ENCODE results near the gene ZDHHC22.

ZDHHC22 gene

GRCh38 chr14:77122526-77123125, 19.0 kb downstream of the ZDHHC22 start:
- TF ChIP-seq YY1 (IDR thresholded peaks at IDR 0.05; ENCODE audit: low read depth) (no peak), EP300 (IDR thresholded peaks at IDR 0.05; ENCODE audit: borderline replicate concordance) (no peak), TCF12 (IDR thresholded peaks at IDR 0.05; ENCODE audit: low read depth) (no peak), TAF1 (IDR thresholded peaks at IDR 0.05; ENCODE audit: low read depth) (no peak), FOXM1 (IDR thresholded peaks at IDR 0.05; ENCODE audit: borderline replicate concordance, low read depth) (no peak), ZBTB7A (IDR thresholded peaks at IDR 0.05; ENCODE audit: low read depth) (no peak), NFIC (IDR thresholded peaks at IDR 0.05) (no peak), USF1 (IDR thresholded peaks at IDR 0.05) (no peak), TEAD4 (IDR thresholded peaks at IDR 0.05) (no peak), CEBPB (IDR thresholded peaks at IDR 0.05) (no peak), CREB1 (IDR thresholded peaks at IDR 0.05; ENCODE audit: low read depth) (no peak), EGR1 (IDR thresholded peaks at IDR 0.05) (no peak), RAD21 (IDR thresholded peaks at IDR 0.05; ENCODE audit: low read depth) (no peak)
- TF ChIP-seq, protein P1, sequence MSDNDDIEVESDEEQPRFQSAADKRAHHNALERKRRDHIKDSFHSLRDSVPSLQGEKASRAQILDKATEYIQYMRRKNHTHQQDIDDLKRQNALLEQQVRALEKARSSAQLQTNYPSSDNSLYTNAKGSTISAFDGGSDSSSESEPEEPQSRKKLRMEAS (IDR thresholded peaks at IDR 0.05), result no peak
- TF ChIP-seq, protein P2, sequence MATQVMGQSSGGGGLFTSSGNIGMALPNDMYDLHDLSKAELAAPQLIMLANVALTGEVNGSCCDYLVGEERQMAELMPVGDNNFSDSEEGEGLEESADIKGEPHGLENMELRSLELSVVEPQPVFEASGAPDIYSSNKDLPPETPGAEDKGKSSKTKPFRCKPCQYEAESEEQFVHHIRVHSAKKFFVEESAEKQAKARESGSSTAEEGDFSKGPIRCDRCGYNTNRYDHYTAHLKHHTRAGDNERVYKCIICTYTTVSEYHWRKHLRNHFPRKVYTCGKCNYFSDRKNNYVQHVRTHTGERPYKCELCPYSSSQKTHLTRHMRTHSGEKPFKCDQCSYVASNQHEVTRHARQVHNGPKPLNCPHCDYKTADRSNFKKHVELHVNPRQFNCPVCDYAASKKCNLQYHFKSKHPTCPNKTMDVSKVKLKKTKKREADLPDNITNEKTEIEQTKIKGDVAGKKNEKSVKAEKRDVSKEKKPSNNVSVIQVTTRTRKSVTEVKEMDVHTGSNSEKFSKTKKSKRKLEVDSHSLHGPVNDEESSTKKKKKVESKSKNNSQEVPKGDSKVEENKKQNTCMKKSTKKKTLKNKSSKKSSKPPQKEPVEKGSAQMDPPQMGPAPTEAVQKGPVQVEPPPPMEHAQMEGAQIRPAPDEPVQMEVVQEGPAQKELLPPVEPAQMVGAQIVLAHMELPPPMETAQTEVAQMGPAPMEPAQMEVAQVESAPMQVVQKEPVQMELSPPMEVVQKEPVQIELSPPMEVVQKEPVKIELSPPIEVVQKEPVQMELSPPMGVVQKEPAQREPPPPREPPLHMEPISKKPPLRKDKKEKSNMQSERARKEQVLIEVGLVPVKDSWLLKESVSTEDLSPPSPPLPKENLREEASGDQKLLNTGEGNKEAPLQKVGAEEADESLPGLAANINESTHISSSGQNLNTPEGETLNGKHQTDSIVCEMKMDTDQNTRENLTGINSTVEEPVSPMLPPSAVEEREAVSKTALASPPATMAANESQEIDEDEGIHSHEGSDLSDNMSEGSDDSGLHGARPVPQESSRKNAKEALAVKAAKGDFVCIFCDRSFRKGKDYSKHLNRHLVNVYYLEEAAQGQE (IDR thresholded peaks at IDR 0.05; ENCODE audit: low read depth), result no peak

- TF ChIP-seq CREB1 (IDR thresholded peaks at IDR 0.05; ENCODE audit: low read depth) (no peak), TAF1 (IDR thresholded peaks at IDR 0.05; ENCODE audit: low read depth) (no peak), CEBPB (IDR thresholded peaks at IDR 0.05) (no peak), EP300 (IDR thresholded peaks at IDR 0.05; ENCODE audit: borderline replicate concordance) (no peak), USF1 (IDR thresholded peaks at IDR 0.05) (no peak), EGR1 (IDR thresholded peaks at IDR 0.05) (no peak), FOXM1 (IDR thresholded peaks at IDR 0.05; ENCODE audit: borderline replicate concordance, low read depth) (no peak)
- TF ChIP-seq, protein P1 (IDR thresholded peaks at IDR 0.05), result no peak
Measured at GRCh38 chr14:77120771-77121743, 20.5 kb downstream of the ZDHHC22 start.

GRCh38 chr14:77119851-77120250, 21.7 kb downstream of the ZDHHC22 start:
- TF ChIP-seq, protein P1 (IDR thresholded peaks at IDR 0.05), result no peak
- TF ChIP-seq YY1 (IDR thresholded peaks at IDR 0.05; ENCODE audit: low read depth) (no peak), USF1 (IDR thresholded peaks at IDR 0.05) (no peak), RAD21 (IDR thresholded peaks at IDR 0.05; ENCODE audit: low read depth) (no peak), TCF12 (IDR thresholded peaks at IDR 0.05; ENCODE audit: low read depth) (no peak), TAF1 (IDR thresholded peaks at IDR 0.05; ENCODE audit: low read depth) (no peak), CREB1 (IDR thresholded peaks at IDR 0.05; ENCODE audit: low read depth) (no peak), TEAD4 (IDR thresholded peaks at IDR 0.05) (no peak), NFIC (IDR thresholded peaks at IDR 0.05) (no peak), EP300 (IDR thresholded peaks at IDR 0.05; ENCODE audit: borderline replicate concordance) (no peak), FOXM1 (IDR thresholded peaks at IDR 0.05; ENCODE audit: borderline replicate concordance, low read depth) (no peak), ZBTB7A (IDR thresholded peaks at IDR 0.05; ENCODE audit: low read depth) (no peak), EGR1 (IDR thresholded peaks at IDR 0.05) (no peak), CEBPB (IDR thresholded peaks at IDR 0.05) (no peak)
- TF ChIP-seq, protein P2 (IDR thresholded peaks at IDR 0.05; ENCODE audit: low read depth), result no peak

DNA sequence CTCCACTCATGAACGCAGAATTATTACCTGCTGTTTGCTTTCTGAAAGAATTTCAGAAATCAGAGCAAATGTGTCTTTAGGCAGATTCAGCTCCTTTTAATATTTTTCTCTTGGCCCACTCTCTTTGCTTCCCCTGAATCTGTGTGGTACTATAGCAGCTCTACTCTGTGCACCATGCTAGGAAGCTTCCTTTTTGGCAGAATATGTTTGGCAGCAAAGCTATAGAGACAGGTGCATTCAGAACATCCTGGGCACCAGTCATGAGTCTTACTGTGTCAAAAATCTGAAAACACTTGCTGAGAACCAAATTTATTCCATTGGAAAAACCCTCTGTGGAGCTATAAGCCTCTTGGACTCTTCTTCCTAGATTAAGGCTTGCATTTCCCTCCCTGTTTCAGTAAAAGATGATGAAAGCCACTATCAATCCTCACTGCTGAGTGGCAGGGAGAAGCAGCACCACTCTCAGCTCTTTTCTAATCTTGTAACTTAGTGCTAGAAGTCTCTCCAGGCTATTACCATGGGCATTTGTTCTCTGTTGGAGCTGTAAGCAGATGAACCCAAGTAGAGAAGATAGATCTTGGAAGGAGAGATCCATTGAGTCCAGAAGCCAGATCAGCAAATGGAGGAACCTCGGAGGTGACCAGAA, 25.3 kb downstream of the ZDHHC22 start:
- TF ChIP-seq YY1 (IDR thresholded peaks at IDR 0.05; ENCODE audit: low read depth), result no peak
- TF ChIP-seq, protein P1 (IDR thresholded peaks at IDR 0.05), result no peak
- TF ChIP-seq, protein P2 (IDR thresholded peaks at IDR 0.05; ENCODE audit: low read depth), result no peak
- TF ChIP-seq NFIC (IDR thresholded peaks at IDR 0.05), result no peak
- TF ChIP-seq EGR1 (IDR thresholded peaks at IDR 0.05), result no peak
- no peak for TF ChIP-seq USF1 (IDR thresholded peaks at IDR 0.05)
- no peak for TF ChIP-seq RAD21 (IDR thresholded peaks at IDR 0.05; ENCODE audit: low read depth)
- no peak for TF ChIP-seq ZBTB7A (IDR thresholded peaks at IDR 0.05; ENCODE audit: low read depth)
- no peak for TF ChIP-seq TCF12 (IDR thresholded peaks at IDR 0.05; ENCODE audit: low read depth)
- no peak for TF ChIP-seq CREB1 (IDR thresholded peaks at IDR 0.05; ENCODE audit: low read depth)
